HG03097 (cell line): Measurements from ENCODE around the gene SFTA2.
"Not testable (repeated sequence)": the region's sequence is repeated elsewhere in the genome, so short reads cannot be mapped to it uniquely, and the experiment has no call there.

ENCODE experiments used
- ATAC-seq: cut with Tn5 transposase; IDR thresholded peaks from one replicate; pipeline ENCODE4 v1.9.1; 2021; ENCODE audit not compliant: unreplicated experiment, low FRiP score

SFTA2 gene

GRCh38 chr6:30914076-30914853 is 17.7 kb downstream of the SFTA2 start, which contains the start of gene VARS2:
VARS2 (plus strand) TSS chr6:30914238; CDS start chr6:30914837, 599 bp downstream.
- ATAC-seq: peak; percentile 71

GRCh38 chr6:30913721-30914075 is 18.3 kb downstream of the SFTA2 start:
- no peak for ATAC-seq

- no peak for ATAC-seq
Observed at GRCh38 chr6:30912746-30913520, 19.0 kb downstream of the SFTA2 start.

- ATAC-seq: not testable (repeated sequence)
Observed at GRCh38 chr6:30910473-30910872, 21.5 kb downstream of the SFTA2 start.

- ATAC-seq: no peak
Observed at GRCh38 chr6:30908700-30909099, 23.3 kb downstream of the SFTA2 start.

GRCh38 chr6:30907758-30908591 is 24.0 kb downstream of the SFTA2 start, which contains the start of gene GTF2H4:
GTF2H4 (plus strand) TSS chr6:30908207.
- peak; percentile 94 for ATAC-seq

- ATAC-seq: not testable (repeated sequence)
Observed at GRCh38 chr6:30907290-30907757, 24.6 kb downstream of the SFTA2 start.

GRCh38 chr6:30903236-30903635 is 28.7 kb downstream of the SFTA2 start:
- no peak for ATAC-seq

- ATAC-seq: no peak
Observed at GRCh38 chr6:30902709-30903108, 29.3 kb downstream of the SFTA2 start.

GRCh38 chr6:30902196-30902595 is 29.8 kb downstream of the SFTA2 start:
- not testable (repeated sequence) for ATAC-seq

GRCh38 chr6:30901436-30901835 is 30.5 kb downstream of the SFTA2 start:
- no peak for ATAC-seq

GRCh38 chr6:30900863-30901417 is 31.0 kb downstream of the SFTA2 start:
- no peak for ATAC-seq

GRCh38 chr6:30898750-30899360 is 33.1 kb downstream of the SFTA2 start:
- no peak for ATAC-seq

GRCh38 chr6:30897882-30898281 is 34.1 kb downstream of the SFTA2 start:
- no peak for ATAC-seq

GRCh38 chr6:30896541-30896940 is 35.4 kb downstream of the SFTA2 start:
- no peak for ATAC-seq

GRCh38 chr6:30895343-30895742 is 36.6 kb downstream of the SFTA2 start:
- ATAC-seq: no peak

GRCh38 chr6:30894935-30895334 is 37.0 kb downstream of the SFTA2 start:
- no peak for ATAC-seq

- no peak for ATAC-seq
Observed at GRCh38 chr6:30894381-30894780, 37.6 kb downstream of the SFTA2 start.

- ATAC-seq: no peak
Observed at GRCh38 chr6:30893666-30894065, 38.3 kb downstream of the SFTA2 start.

GRCh38 chr6:30893001-30893591 is 38.9 kb downstream of the SFTA2 start:
- ATAC-seq: no peak
